ENCODE results near the gene STARD10.

The STARD10 gene

DNA sequence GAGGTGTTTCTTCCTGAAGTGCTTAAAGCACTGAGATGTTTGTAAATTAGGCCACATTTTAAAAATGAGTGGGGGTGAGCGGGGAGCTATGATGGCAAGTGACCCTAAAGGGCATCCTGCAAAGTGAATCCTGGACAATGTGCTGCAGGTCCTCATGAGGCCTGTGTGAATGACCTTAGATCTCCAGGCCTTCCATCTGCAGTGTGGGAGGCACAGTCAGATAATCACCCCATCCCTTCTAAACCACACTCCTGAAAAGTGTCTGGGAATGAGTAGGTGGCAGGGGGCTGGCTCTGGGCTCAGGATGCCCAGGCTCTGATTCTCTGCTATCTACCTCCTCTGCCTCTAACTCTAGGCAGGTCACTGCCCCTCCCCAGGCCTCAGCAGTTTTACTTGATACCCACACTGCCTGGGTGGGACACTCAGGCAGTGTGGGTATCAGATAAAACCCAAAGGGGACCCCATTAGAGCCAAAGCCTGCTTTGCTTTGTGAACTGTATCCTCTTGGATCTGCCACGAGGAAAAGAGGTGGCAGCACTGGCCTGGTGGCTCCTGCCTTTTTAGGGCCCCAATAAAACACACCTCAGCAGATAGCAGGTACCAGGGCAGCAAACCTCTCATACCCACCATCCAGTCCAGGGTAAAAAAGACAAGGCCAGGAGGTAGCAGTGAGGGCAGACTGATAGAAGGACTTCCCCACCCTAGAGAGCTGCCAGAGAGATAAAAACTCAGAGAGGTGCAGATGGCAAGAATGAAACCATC is 10.5 kb downstream of the STARD10 start:
- Histone ChIP-seq H3K27me3 (replicated peaks; ENCODE audit: control insufficient read depth, insufficient read depth, low read length) (peaks cover 7% of the 10 kb centered on the region), H3K9me3 (ENCODE audit: control insufficient read depth, low read length) (no peaks in the 10 kb centered on the region), H3K4me1 (ENCODE audit: control insufficient read depth, insufficient read depth, low read length) (no peaks in the 10 kb centered on the region), H3K4me3 (ENCODE audit: low read length) (no peak overlapping the region), H3K9ac (ENCODE audit: low read length) (no peak overlapping the region), H3K36me3 (ENCODE audit: control insufficient read depth, insufficient read depth, low read length, severe bottlenecking) (no peaks in the 10 kb centered on the region)
- no peak for DNase-seq (ENCODE audit: low read depth)

DNA sequence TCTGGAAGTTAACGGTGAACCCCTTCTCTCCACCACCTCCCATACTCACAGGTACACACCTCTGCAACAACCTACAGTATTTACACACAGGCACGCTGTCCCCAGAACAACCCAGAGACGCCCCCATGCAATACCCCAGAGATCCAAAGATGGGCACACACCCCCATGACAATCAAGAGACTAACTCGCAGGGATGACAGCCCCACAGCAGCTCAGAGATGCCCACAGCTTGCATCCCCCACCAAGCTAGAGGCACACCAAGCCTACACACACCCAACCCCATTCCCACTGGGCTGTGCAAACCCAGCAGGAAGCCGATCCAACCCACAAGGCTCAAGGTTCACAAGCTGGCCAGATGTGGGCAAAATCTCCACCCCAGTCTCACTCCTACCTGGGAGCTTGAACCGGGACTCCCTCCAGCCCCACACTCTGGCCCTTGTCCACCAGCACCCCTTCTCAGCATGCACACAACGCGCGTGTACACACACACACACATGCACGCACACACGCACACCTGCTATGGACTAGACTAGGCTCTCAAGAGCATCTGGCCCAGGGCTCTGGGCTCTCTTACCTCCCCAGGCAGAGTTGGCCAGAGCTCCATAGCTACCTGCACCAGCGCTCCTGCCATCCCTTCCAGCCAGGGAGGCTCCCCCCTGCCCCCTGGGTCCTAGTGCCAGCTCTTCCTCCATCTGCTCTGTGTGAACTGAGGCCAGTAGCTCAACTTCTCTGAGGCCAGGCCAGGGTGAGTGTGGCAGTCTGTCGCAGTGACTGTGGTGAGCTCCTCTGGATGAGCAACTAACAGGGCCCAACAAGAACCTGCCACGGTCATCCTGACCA is 11.5 kb downstream of the STARD10 start:
- H3K4me1 ChIP-seq (ENCODE audit: control insufficient read depth, insufficient read depth, low read length), result no peaks in the 10 kb centered on the region
- DNase-seq (ENCODE audit: low read depth), result no peak

DNA sequence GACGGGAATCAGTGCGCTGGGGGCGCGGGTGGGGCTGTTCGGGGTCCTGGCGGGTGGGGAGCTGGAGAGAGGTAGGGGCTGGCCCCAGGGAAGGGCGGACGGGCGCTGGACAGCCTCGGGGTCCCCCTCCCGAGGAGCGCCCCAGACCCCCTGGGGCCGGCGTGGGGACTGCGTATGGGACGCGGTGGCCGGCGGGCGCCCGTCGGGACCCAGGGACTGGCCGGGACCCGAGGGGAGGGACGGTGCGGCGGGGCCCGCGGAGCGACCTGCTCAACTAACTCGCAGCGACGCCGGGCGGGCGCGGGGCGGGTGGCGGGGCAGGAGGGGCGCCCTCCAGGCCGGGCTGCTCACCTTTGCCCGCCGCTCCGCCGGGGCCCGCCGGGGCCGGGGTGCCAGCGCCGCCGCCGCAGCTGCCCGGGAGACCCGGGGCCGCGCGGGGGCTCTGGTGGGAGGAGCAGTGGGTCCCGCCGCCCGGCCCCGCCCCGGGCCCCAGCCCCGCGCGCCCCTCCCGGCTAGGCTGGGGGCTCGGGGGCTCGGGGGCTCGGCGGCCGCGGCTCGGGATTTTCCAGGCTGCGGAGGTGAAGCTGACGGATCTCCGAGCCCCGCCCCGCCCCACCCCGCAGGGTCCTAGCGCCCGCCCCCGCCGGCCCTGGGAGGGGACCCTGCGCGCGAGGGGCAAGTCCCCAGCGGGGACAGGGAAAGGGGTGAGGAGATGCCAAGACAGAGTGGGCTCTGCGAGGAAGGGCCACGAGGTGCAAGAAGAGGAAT is 12.3 kb downstream of the STARD10 start:
- Histone ChIP-seq H3K27me3 (replicated peaks; ENCODE audit: control insufficient read depth, insufficient read depth, low read length) (peaks cover 7% of the 10 kb centered on the region), H3K4me1 (ENCODE audit: control insufficient read depth, insufficient read depth, low read length) (no peaks in the 10 kb centered on the region), H3K9me3 (ENCODE audit: control insufficient read depth, low read length) (no peaks in the 10 kb centered on the region), H3K9ac (ENCODE audit: low read length) (peak overlapping the region; percentile 25), H3K36me3 (ENCODE audit: control insufficient read depth, insufficient read depth, low read length, severe bottlenecking) (no peaks in the 10 kb centered on the region), H3K4me3 (ENCODE audit: low read length) (peak overlapping the region; percentile 50)
- DNase-seq (ENCODE audit: low read depth), result peak; percentile 49

More for the DNA sequence above, 11.5 kb downstream of the STARD10 start:
- Histone ChIP-seq H3K4me3 (ENCODE audit: low read length) (no peak overlapping the region), H3K9ac (ENCODE audit: low read length) (no peak overlapping the region), H3K36me3 (ENCODE audit: control insufficient read depth, insufficient read depth, low read length, severe bottlenecking) (no peaks in the 10 kb centered on the region), H3K9me3 (ENCODE audit: control insufficient read depth, low read length) (no peaks in the 10 kb centered on the region), H3K27me3 (replicated peaks; ENCODE audit: control insufficient read depth, insufficient read depth, low read length) (peaks cover 7% of the 10 kb centered on the region)

DNA sequence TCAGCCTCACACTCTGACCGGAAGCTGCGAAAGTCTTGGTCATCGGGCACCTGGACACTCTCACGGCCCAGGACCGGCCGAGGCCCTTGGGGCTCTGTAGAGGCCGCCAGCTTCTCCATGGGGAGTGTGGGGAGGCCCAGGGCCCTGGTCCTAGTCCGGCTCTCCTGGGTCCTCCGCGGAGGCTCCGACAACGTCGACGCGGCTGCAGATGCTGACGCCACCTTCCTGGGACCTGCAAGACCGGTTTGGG is 12.9 kb downstream of the STARD10 start:
- Histone ChIP-seq H3K4me3 (ENCODE audit: low read length) (peak overlapping the region; percentile 50), H3K36me3 (ENCODE audit: control insufficient read depth, insufficient read depth, low read length, severe bottlenecking) (no peaks in the 10 kb centered on the region), H3K9me3 (ENCODE audit: control insufficient read depth, low read length) (no peaks in the 10 kb centered on the region), H3K9ac (ENCODE audit: low read length) (peak overlapping the region; percentile 25), H3K27me3 (replicated peaks; ENCODE audit: control insufficient read depth, insufficient read depth, low read length) (peaks cover 7% of the 10 kb centered on the region), H3K4me1 (ENCODE audit: control insufficient read depth, insufficient read depth, low read length) (no peaks in the 10 kb centered on the region)
- no peak for DNase-seq (ENCODE audit: low read depth)

DNA sequence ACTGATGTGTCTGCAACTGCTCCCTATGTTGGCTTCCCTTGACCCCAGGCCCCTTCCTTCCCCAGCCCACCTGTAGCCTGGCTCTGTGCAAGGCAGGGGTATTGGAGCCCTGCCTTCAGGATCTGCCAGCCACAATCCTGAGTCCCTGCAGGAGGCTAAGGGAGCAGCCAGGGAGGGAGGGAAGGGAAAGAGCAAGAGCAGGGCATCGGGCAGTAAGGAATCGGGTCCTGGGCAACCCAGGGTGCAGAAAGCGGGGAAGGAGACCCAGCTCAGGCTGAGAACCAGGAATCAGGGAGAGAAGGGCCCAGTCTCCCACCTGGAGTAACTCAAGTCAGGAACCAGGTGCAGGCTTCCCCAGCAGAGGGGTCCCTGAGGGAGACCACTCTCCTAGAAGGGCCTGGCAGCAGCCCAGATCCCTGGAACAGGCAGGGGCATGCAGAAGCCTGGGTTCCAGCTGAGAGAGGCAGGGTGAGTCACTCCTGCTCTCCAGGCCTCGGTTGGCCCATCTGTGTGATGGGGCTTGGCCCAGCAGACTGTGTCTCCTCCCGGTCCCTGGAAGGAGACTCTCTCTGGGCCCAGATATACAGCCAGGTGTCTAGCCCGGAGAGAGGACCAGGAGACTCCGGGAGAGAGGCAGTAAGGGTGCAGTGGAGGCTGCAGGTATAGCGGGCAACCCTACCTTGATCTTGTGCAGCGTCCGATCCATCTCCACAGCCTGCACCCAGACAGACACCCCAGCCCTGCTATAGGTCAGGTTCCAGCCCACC is 13.4 kb downstream of the STARD10 start:
- Histone ChIP-seq H3K4me3 (ENCODE audit: low read length) (no peak overlapping the region), H3K4me1 (ENCODE audit: control insufficient read depth, insufficient read depth, low read length) (no peaks in the 10 kb centered on the region), H3K36me3 (ENCODE audit: control insufficient read depth, insufficient read depth, low read length, severe bottlenecking) (no peaks in the 10 kb centered on the region), H3K9ac (ENCODE audit: low read length) (no peak overlapping the region), H3K27me3 (replicated peaks; ENCODE audit: control insufficient read depth, insufficient read depth, low read length) (peaks cover 7% of the 10 kb centered on the region), H3K9me3 (ENCODE audit: control insufficient read depth, low read length) (no peaks in the 10 kb centered on the region)
- no peak for DNase-seq (ENCODE audit: low read depth)

DNA sequence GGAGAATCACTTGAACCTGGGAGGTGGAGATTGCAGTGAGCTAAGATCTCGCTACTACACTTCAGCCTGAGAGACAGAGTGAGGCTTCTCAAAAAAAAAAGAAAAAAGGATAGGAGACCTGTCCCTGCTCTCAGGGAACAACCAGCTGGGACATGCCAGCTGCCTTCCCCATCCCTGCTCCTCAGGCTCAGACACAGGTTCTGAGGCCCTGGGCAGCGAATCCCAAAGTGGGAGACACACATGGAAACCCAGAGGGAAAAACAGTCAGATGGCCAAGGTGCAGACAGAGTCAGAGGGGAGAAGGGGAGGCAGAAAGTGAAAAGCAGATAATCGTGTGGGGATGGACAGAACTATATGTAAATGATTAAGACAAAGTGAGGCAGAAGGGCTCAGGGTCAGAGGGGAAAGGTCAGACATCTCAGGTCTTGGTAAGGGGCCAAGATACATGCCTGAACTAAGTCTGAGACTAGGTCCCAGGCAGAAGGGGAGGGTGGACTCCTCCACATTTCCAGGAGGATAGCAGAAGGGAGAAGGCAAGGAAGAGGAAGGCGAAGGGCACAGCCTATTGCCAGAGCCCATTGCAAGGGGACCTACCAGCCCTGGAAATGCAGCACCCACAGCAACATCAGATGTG is 14.2 kb downstream of the STARD10 start:
- Histone ChIP-seq H3K27me3 (replicated peaks; ENCODE audit: control insufficient read depth, insufficient read depth, low read length) (peaks cover 7% of the 10 kb centered on the region), H3K9me3 (ENCODE audit: control insufficient read depth, low read length) (no peaks in the 10 kb centered on the region), H3K36me3 (ENCODE audit: control insufficient read depth, insufficient read depth, low read length, severe bottlenecking) (no peaks in the 10 kb centered on the region), H3K9ac (ENCODE audit: low read length) (no peak overlapping the region), H3K4me3 (ENCODE audit: low read length) (no peak overlapping the region), H3K4me1 (ENCODE audit: control insufficient read depth, insufficient read depth, low read length) (no peaks in the 10 kb centered on the region)
- no peak for DNase-seq (ENCODE audit: low read depth)

- Histone ChIP-seq H3K27me3 (replicated peaks; ENCODE audit: control insufficient read depth, insufficient read depth, low read length) (peaks cover 7% of the 10 kb centered on the region), H3K9ac (ENCODE audit: low read length) (no peak overlapping the region), H3K4me1 (ENCODE audit: control insufficient read depth, insufficient read depth, low read length) (peaks cover 2% of the 10 kb centered on the region), H3K4me3 (ENCODE audit: low read length) (no peak overlapping the region), H3K9me3 (ENCODE audit: control insufficient read depth, low read length) (no peaks in the 10 kb centered on the region), H3K36me3 (ENCODE audit: control insufficient read depth, insufficient read depth, low read length, severe bottlenecking) (no peaks in the 10 kb centered on the region)
- no peak for DNase-seq (ENCODE audit: low read depth)
These were observed 15.0 kb downstream of the STARD10 start for GRCh38 chr11:72778535-72779494.

GRCh38 chr11:72777755-72778278 is 16.0 kb downstream of the STARD10 start:
- H3K4me1 ChIP-seq (ENCODE audit: control insufficient read depth, insufficient read depth, low read length), result peaks cover 12% of the 10 kb centered on the region

DNA sequence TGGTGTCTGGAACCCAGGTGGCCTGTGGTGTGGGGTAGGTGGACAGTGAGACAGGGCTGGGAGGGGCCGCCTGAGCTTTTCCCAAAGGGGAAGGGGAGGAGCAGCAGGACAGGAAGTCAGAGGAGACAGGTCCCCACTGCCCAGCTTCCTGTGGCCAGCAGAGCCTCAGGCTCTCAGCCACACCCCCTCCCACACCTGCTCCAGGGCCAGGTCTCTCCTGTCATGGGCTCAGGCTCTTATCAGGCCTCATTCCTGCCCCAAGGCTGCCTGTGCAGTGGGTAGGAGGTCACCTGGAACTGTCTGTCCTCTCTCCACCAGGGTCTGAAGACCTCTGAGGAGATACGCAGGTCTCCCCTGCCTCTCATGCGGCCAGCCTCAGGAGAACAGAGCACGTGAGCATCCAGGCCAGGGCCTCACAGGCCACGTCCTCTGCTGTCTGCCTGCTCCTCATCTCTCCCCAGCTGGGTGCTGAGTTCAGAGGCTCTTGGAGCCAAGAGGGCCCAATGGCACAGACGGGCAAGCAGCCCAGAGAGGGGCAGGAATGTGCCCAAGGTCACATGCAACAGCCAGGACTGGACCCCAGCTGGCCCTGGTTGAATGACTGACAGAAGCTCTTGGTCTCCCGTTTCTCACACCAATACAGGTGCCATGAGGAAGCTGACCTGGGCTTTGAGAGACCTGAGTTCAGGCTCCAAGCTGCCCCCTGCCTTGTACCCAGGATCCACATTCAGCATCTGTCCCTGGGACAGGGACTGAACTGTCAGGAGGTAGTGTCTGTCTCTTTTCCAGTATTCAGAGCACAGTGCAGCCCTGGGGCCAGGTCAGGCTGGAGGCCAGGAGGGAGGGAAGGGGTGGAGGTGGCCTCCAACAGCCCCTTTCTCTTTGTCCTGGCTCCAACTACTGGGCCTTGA is 16.7 kb downstream of the STARD10 start:
- peaks cover 16% of the 10 kb centered on the region for H3K4me1 ChIP-seq (ENCODE audit: control insufficient read depth, insufficient read depth, low read length)
- H3K9ac ChIP-seq (ENCODE audit: low read length), result no peak overlapping the region
- no peak overlapping the region for H3K4me3 ChIP-seq (ENCODE audit: low read length)
- DNase-seq (ENCODE audit: low read depth), result no peak
- peaks cover 7% of the 10 kb centered on the region for H3K27me3 ChIP-seq (replicated peaks; ENCODE audit: control insufficient read depth, insufficient read depth, low read length)
- no peaks in the 10 kb centered on the region for H3K9me3 ChIP-seq (ENCODE audit: control insufficient read depth, low read length)
- no peaks in the 10 kb centered on the region for H3K36me3 ChIP-seq (ENCODE audit: control insufficient read depth, insufficient read depth, low read length, severe bottlenecking)

More at GRCh38 chr11:72777755-72778278, 16.0 kb downstream of the STARD10 start:
- H3K27me3 ChIP-seq (replicated peaks; ENCODE audit: control insufficient read depth, insufficient read depth, low read length), result peaks cover 7% of the 10 kb centered on the region
- no peak for DNase-seq (ENCODE audit: low read depth)
- no peak overlapping the region for H3K9ac ChIP-seq (ENCODE audit: low read length)
- H3K4me3 ChIP-seq (ENCODE audit: low read length), result no peak overlapping the region
- H3K9me3 ChIP-seq (ENCODE audit: control insufficient read depth, low read length), result no peaks in the 10 kb centered on the region
- no peaks in the 10 kb centered on the region for H3K36me3 ChIP-seq (ENCODE audit: control insufficient read depth, insufficient read depth, low read length, severe bottlenecking)
